NOMO-1 (cell line): ENCODE results near the gene HOXB13.

Source experiments
- DNase-seq, 2 experiments: peaks; one replicate each; lab custom pipeline; 2025; ENCODE audit not compliant: unreplicated experiment in 2 of 2; lab: John Stamatoyannopoulos, UW

HOXB13 gene

DNA sequence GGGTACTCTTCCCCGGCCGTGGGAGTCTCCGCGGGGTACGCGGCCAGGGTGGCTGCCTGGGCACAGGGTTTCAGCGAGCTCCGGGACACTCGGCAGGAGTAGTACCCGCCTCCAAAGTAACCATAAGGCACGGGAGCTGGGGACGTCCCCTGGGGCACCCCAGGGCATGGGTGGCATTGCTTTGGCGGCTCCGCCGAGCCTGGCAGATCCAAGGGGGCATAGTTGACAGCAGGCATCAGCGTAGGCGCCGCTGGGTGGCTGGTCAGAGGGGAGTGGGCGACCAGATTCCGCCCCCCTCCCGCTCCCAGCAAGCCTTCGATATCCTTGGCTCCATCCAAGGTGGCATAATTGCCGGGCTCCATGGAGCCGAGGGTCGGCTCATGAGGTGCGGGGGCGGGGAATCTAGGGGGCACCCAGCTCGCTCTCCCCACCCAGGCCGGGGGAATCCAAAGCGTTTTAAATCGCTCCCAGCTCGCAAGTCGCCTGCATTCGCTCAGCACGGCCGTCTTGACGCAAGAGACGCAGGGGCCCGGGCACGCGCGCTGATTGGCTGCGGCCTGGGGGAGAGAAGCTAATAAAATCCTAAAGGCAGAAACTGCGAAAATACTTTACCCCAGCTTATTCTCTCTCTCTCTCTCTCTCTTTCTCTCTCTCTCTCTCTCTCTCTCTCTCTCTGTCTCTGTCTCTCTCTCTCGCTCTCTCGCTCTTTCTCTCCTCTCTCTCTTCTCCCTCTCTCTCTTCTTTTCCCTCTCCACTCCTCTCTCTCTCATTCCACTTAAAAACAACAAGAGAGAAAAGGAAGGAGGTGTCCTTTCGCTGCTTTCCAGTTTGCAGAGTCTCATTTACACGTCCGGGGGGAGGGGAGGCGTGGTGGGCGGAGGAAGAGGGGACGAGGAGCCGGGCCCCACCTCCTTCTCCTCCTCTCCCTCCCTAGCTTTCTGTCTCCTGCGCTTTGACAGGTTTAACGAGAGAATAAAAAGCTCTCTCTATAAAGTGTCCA is at the start of gene HOXB13:
Gene HOXB13 (minus strand): TSS at position 519 of the 1,000 bp plus-strand sequence. CDS start 157 bp downstream, at position 362.
- DNase-seq = peak; percentile 55 to 67

DNA sequence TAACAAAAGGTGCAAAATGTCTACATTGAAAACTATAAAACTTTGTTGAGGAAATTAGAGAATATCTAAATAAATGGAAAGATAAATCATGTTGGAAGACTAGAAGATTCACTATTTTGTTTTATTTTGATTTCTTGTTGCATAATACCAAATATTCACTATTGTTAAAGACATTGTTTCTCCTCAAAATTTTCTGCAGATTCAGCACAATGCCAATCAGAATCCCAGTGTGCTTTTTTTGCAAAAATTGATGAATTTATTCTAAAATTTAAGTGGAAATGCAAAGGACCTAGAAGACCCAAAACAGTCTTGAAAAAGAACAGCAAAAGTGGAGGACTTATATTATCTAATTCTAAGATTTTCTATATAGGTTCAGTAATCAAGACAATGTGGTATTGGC is 48.1 kb upstream of the HOXB13 start:
- DNase-seq = no peak

DNA sequence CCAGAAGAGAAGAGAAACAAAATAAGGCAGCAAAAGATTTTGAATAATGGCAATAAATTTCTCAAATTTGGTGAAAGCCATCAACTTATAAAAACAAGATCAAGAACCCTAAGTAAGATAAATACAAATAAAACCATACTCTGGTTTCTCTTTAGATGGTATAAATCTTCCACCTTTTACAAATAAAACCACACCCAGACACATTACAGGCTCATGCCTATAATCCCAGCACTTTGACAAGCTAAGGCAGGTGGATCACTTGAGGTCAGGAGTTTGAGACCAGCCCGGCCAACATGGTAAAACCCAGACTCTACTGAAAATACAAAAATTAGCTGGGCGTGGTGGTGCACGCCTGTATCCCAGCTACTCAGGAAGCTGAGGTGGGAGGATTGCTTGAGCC is 44.7 kb upstream of the HOXB13 start:
- no peak for DNase-seq

DNA sequence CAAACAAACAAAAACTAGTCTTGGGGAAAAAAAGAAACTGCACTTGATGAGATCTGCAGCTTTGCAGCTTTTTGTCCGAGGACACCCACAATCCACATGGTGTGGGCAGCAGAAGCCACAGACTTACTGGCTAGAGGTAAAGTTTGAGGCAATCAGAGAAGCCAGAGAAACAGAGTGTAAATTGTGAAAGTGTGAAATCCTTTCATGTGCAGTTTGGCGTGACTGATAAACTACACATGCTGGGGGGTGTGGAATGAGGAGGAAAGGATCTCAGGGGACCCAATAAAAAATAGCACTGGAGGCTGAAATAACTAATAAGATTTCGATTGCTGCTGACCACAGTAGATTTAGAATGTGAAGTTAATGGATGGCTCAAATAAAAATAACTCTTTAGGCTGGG is 42.4 kb upstream of the HOXB13 start:
- no peak for DNase-seq

DNA sequence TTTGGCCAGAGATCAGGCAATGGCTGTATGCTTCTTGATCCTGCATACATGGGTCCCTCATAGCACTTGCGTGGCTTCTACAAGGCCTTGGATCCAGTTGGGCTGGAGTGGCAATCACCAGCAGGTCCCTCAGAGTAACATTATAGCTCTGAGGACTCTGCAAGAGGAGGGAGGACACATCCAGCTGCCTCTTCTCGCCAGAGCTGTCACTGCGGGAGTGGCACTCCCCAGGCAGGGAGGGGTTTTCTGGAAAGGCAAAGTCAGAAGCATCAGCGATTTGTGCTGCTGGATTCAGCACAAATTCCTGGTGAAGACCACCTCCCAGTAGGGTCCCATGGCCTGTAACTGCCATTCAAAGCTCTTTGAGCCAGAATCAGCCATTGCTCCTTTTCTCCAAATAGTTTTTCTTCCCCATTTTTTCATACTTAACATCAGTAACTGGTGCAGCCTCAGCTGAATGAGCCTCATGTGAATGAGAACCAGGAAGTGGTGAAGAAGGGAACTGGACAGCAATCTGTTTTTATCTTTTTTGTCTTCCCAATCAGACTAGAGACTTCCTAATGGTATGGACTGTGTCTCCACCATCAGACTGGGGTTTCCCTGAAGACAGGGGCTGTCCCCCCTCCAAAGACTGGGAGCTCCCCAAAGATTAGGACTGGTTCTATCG is 40.6 kb upstream of the HOXB13 start:
- peak; percentile 14 to 56 for DNase-seq

DNA sequence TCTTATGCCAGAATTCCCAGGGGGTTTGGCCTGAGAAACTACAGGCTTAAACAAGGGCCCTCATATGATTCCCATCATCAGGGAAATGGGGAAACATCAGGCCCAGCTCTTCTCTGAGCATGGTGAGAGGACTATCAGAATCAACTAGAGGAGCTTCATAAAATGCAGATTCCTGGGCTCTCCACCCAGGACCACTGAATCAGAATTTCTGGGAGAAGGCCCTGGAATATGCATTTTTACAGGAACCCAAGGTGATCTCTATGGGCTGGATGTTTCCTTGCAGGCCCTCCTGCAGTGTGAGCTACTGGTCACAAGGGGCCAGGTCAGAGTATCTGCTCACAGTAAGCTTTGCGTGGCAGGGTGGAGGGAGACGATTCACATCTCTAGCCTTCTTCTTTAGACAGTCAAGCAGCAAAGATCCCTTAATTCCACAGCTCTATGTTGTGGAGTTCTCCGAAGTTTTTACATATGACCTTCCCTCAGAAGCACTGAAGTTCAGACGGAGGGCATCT is 38.8 kb upstream of the HOXB13 start:
- no peak for DNase-seq

DNA sequence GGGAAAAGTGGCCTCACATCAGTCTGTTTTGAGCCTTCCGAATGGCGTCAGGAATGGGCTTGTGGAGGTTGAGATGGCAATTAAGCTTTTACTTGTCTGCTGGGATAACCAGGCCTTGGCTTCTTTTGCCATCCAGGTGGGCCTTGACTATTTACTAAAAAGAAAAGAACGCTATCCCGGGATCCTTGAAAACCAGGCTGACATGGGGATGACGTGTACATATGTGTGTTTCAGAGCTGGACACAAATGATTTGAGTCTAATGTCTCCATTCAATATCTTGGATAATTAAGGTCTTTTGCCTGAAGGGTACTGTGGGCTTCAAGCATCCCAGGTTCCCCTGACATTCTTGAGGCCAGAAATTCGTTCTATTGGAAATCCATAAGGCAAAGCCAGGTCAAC is 32.6 kb upstream of the HOXB13 start:
- no peak for DNase-seq

DNA sequence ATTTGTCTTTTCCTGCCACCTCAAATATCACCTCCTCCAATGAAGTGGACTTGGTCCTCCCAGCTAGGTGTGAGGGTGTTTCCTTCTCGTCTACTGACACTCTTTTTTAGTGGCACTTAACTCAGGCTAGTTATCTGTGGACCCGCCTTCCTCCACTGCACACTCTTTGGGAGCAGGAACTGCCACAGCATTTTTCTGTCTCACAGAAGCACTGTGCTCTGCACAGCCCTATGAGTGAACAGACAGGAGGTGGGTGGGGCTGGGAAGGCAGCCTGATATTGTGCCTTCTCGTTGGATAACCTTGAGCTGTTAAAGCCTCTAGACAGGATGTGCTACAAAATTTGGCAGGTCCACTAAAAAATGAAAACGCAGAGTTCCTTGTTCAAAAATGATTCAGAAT is 31.9 kb upstream of the HOXB13 start:
- no peak for DNase-seq

DNA sequence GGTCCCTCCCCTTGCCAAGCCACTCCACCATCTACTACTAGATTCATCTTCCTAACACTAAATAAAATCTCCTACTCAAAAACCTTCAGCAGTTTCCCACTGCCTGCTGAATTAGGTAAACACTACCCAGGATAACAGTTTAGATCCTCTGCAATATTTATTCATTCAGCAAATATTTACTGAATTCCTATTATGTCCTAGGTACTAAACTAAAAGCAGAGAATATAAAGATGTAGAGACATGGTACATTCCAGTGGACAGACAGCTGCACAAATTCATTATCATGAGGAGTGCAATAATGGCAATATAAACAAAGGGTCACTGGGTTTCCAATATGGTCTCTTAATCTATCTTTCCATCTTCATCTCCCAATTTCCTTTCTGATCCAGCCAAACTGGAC is 30.7 kb upstream of the HOXB13 start:
- no peak for DNase-seq

DNA sequence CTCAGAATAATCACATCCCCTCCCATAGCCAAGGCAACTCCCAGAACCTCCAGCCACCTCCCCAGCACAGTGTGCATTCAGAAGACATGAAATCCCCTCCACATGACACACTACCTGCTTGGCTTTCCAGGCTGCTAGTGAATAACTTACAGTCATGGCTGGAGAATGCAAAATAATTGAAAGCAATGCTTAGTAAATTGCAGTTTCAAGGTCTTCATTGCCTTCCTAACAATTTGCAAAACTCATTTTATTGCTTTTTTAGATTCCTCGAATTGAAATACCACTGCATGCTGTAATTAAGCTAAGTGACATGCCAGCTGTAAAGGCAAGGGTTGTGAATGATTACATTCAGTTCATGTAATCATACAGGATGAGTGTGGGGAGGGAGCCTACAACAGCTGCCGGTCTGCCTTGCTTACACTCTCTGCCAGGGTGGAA is 29.0 kb upstream of the HOXB13 start:
- no peak for DNase-seq

DNA sequence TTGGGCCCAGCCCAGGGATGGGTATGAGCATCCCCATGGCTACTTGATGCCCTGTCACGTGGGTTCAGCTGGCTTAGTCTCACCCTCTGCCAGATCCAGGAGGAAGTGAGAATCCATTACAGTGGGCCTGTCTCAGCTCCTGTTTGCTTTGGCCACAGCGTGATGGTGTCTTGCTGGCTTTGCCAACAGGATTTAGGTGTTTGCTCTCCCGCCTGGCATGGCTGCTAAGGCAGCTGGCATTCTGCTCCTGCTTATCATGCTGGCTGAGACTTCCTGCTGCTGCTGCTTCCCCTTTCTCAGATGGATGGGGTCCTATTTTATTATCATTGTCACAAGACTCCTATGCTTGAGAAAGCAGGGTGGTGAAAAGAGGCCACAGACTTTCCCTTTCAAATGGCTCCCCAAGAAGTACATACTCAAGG is 28.3 kb upstream of the HOXB13 start:
- peak in 1 of 2 experiments; percentile 16 for DNase-seq

DNA sequence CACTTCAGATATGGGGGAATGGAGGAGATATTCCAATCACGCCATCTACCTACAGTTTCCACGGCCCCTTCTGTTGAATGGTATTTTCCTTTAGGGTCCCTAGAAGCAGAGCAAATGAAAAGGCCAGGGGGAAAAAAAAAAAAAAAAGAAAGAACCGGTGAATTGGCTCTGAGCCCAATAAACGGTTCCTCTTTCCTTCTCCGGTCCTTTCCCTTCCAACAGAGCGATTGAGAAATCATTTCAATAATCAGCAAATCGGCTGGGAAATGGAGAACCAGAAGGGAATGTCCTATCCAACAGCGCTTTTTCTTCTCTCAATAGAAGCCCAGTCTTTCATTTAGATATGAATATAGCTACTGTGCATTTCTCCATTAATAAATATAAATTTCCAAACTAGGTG is 26.8 kb upstream of the HOXB13 start:
- DNase-seq = peak in 1 of 2 experiments; percentile 43

DNA sequence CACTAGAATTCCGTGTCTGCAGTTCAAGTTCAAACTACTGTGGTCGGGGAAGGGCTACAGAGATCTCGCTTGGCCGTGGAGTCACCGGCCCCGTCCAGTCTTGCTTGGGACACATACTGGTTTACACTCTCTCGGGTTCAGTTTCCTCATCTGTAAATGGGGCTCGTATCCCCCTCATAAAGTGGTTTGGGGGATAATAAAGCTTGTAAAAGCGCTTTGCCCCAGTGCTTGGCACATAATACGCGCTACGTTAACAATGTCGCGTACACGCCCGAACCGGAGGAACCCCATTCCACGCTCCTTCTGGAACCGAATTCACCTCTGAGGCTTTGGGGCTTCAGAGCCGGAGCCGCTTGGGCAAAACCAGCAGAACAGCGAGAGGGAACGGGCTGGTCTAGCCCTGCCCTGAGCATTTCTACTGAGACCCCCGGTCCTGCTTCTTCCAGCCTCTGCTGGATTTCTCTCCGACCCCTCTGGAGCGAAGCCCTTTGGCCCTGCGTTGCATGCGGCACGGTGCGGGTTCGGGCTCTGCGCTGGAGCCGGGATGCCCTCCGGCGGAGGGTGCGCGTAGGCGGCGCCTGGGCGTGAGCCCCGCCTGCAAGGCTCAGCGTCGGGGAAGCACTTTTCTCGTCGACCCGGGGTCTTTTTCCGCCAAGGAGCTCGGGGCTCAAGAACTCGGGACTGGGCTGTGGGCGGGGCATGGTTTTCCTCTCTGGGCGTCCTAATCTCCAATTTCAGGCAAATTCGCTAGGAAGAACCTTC is 26.1 kb upstream of the HOXB13 start:
- DNase-seq = no peak

DNA sequence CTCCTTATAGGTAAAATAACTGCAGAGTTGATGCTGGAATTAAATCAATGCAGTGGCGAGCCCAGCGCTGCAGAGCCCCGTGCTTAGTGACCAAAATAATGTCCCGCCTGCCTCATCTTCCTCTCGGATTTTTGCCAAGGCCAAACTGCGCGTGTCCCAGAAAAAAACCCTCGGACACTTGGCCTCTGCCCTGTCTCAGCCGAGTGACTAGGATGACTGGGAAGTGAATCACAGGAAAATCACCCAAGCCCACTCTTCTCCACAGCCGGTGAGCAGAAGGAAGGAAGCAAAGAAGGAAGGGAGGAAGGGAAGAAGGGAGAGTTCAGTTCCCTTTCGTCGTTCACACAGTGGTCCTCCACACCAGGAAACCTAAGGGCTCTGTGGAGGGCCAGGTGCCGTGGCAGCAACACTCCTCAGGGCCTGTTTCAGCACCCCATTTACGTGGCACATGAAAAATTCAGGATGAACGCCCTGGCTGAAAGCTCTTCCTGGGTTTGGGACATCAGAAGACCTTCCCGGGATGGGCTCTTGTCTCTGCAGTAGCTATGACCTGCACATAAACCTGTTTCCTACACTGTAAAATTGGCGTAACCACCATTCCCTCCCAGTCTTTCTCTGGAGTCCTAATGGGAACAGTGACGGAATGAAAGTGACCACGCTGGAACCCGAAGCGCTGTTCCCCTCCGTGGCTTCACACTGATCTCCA is 25.4 kb upstream of the HOXB13 start:
- no peak for DNase-seq

DNA sequence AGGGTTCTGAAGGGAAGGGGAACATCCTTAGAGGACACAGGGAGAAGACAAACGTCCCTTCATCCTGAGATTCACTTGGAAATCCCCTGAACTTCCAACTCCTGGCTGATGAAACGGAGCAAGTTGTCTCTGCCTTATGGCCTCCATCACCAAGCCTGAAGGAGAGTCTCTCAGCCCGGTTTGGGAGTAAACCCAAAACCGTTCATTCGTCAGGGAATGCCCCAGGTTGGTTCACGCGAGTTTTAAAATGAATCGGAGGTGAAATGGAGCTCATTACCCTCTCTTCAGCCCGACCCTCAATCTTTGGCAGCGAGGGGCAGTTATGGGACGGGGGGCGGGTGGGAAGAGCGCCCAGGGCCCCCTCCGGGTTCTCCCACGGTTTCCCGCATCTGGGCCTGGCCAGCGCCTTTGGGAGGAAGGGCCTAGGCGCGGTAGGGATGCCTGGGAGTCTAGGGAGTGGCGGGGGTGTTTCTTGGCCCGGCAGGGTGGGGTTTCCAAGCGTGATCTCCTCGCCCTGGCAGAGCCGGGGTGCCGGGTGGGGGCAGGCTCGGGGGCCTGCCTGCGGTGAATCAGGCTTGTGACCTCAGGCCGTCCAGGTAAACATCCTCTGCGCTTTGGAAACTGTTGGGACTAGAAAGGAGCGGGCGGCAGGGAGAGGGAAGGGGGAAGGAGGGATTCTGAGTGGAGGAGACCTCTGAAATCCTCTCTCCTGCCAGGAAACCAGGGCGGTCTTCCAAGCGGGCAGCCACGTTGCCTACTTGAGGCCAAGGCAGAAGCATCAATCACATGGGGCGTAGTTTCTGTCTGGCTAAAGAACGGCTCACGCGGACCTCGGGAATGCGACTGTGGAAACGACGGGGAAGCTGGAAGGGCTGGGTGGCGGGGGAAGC is 24.1 kb upstream of the HOXB13 start:
- no peak for DNase-seq

DNA sequence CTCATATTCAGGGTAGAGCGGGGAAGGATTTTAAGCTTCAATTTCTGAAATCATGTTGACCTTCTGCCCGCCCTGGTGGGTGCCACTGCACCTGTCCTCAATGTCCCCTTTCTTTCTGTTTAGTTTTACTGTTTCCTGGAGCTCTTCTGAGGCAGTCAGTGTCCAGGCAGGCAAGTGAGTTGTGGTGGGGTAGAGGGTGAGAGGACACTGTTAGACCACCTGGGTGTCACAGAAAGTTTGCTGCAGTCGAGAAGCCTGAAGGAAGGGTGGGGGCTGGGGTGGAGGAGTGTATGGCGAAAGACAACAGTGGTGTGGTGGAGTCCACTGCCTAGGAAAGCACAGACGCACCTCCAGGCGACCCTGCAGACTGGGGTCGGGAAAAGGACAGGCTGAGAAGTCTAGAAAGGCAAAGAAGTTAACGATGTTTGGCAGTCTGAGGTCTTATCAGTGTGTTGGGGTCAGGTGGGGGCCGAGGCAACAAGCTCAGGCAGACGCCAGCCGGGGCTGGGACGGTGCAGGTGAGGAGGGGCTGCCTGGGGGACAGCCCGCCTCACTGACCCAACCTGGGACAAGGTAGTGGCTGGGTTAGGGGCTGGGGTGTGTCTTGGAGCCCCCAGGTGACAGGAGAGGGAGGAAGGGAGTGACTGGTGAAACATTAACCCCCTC is 23.3 kb upstream of the HOXB13 start:
- DNase-seq = no peak

DNA sequence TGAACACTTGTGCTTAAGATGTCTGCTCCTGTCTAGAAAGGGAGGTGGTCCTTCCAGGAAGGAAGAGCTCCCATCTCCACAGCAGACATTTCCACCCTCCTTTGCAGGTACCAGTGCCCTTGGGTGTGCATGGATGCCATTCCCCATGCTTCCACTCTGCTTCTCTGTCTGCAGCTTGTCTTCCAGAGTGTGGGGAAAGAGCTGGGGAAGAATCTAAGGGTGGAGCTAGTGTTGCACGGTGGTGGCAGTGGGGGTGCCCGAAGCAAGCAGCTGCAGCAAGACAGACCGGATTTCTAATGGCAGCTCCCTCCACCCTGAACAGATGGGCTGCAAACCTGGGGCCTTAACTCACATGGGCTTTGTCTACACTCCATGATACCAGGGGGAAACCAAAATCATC is 22.6 kb upstream of the HOXB13 start:
- no peak for DNase-seq

DNA sequence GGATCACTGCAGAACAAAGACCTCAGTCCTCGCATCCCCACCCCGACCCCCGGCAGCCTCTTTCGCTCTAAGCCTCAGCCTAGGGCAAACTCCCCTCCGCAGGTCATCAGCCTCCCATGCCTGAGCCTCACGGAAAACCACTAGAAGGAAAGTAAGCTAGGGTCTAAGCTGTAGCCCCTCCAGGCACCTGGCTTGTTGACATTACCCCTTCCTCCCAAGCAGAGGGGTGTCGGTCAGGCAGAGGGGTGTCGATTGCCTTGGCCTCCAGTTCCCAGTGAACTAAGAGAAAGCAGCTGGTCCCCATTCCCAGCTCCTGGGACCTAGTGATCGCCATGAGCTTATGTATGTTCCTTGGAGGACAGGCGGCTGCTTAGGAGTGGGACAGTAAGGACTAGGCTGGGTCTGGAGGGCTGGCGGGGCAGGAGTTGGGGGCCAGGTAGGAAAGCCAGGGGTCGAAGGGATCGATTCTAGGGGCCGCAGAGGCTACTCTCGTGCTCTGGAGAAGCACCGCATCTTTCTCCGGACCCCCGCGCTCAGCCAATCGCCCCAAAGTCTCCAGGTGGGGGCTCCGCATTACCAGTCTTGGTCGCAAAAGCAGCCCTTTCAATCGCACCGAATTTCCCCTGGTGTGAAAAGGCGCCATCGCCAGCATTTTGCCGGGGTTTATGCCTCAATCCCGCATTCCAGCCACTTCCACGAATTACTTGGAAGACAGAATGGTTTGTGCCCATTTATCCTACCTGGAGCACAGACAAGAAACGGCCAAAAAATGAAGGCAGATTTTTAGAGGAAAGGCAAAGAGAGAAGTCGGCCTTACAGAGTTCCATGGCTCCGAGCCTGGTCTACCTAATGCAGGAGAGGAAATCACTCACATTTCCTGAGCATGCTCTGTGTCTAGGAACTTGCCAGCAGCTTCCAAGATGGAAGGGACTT is 21.3 kb upstream of the HOXB13 start:
- no peak for DNase-seq
